ENCODE data around the gene VSTM2A.

Gene VSTM2A

GRCh38 chr7:54545241-54545563, 3.0 kb downstream of the VSTM2A start:
- Histone ChIP-seq H3K4me3 (replicated peaks; ENCODE audit: insufficient read depth, low read length) (no peak overlapping the region), H3K27me3 (ENCODE audit: insufficient read depth, poor library complexity, severe bottlenecking) (peaks cover 41% of the 10 kb centered on the region)
- DNase-seq (ENCODE audit: low read depth in 1 of 2, low spot score in 1 of 2): no peak

GRCh38 chr7:54546081-54546985, 4.2 kb downstream of the VSTM2A start:
- TF ChIP-seq POLR2AphosphoS5 (IDR thresholded peaks at IDR 0.05; ENCODE audit: low read depth): no peak
- TF ChIP-seq CTCF (IDR thresholded peaks at IDR 0.05; ENCODE audit: insufficient read depth, low read length): no peak
- no peak for TF ChIP-seq SPI1 (IDR thresholded peaks at IDR 0.05; ENCODE audit: borderline replicate concordance, low read depth)
- no peak for TF ChIP-seq REST (IDR thresholded peaks at IDR 0.05; ENCODE audit: insufficient replicate concordance, low read depth)
- no peak for TF ChIP-seq GABPA (IDR thresholded peaks at IDR 0.05; ENCODE audit: low read depth)
- DNase-seq (ENCODE audit: low read depth in 1 of 2, low spot score in 1 of 2): no peak
- Histone ChIP-seq H3K27ac (replicated peaks) (no peak overlapping the region), H3K27me3 (ENCODE audit: insufficient read depth, poor library complexity, severe bottlenecking) (peaks cover 37% of the 10 kb centered on the region), H3K4me3 (replicated peaks; ENCODE audit: insufficient read depth, low read length) (no peak overlapping the region)

More at GRCh38 chr7:54545241-54545563, 3.0 kb downstream of the VSTM2A start:
- no peak overlapping the region for H3K27ac ChIP-seq (replicated peaks)
- TF ChIP-seq REST (IDR thresholded peaks at IDR 0.05; ENCODE audit: insufficient replicate concordance, low read depth): no peak

GRCh38 chr7:54546986-54547314, 4.8 kb downstream of the VSTM2A start:
- peaks cover 32% of the 10 kb centered on the region for H3K27me3 ChIP-seq (ENCODE audit: insufficient read depth, poor library complexity, severe bottlenecking)
- H3K27ac ChIP-seq (replicated peaks): no peak overlapping the region
- TF ChIP-seq REST (IDR thresholded peaks at IDR 0.05; ENCODE audit: insufficient replicate concordance, low read depth): no peak
- no peak for TF ChIP-seq CTCF (IDR thresholded peaks at IDR 0.05; ENCODE audit: insufficient read depth, low read length)
- TF ChIP-seq SPI1 (IDR thresholded peaks at IDR 0.05; ENCODE audit: borderline replicate concordance, low read depth): no peak
- TF ChIP-seq GABPA (IDR thresholded peaks at IDR 0.05; ENCODE audit: low read depth): no peak
- TF ChIP-seq POLR2AphosphoS5 (IDR thresholded peaks at IDR 0.05; ENCODE audit: low read depth): no peak
- DNase-seq (ENCODE audit: low read depth in 1 of 2, low spot score in 1 of 2): no peak
- H3K4me3 ChIP-seq (replicated peaks; ENCODE audit: insufficient read depth, low read length): no peak overlapping the region
